GM18870 (cell line): ENCODE results near the gene DNAH12.
"Not testable (repeated sequence)": the region's sequence is repeated elsewhere in the genome, so short reads cannot be mapped to it uniquely, and the experiment has no call there.

Experiments used
- ATAC-seq: cut with Tn5 transposase; IDR thresholded peaks from one replicate; pipeline ENCODE4 v1.9.1; 2021; ENCODE audit warnings: moderate library complexity; ENCODE audit not compliant: unreplicated experiment

DNAH12 gene

DNA sequence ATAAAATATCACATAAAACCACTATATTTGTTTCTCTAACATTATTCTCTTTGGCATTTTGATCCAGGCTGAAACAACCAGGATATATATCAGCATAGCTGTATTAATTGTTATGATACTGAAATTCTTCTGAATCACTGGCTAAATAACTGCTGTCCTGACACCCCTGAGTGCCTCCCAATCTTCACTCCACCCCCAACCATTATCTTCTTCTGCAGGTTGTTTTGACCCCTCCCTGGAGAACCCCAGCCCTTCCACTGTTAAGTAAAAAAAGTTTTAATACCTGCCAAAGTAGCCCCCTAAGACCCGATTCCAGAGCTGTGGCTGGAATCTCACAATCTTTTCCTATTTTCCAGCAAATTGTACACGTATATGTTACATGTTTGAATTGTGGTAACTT lies 124.1 kb downstream of the DNAH12 start:
- ATAC-seq = no peak

DNA sequence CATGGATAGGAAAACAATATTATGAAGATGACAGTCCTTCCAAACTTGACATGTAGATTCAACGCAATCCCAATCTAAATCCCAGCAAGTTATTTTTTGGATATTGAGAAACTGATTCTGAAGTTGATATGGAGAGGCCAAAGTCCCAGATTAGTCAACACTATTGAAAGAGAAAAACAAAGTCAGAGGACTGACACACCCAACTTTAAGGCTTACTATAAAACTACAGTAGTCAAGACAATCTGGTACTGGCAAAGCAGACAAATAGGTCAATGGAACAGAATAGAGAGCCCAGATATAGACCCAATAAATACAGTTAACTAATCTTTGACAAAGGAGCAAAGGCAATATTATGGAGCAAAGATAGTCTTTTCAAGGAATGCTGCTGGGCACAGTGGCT lies 132.4 kb downstream of the DNAH12 start:
- ATAC-seq = no peak

DNA sequence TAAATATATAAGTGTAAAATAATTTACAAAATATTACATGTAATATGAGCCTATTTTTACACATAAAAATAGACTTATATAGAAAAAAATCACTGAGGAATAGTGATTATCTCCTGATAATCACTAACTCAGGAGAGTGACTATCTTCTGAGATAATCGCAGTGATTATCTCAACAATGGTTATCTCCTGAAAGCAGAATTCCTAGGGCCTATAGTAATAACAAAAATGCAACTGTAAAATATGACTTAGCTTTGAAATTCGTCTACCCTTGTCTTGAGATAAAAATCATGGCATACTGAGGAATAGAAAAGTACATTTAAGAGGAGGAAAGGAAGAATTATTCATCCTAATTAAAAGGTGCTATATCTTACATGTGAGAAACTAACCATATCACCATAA lies 134.7 kb downstream of the DNAH12 start:
- ATAC-seq = no peak

DNA sequence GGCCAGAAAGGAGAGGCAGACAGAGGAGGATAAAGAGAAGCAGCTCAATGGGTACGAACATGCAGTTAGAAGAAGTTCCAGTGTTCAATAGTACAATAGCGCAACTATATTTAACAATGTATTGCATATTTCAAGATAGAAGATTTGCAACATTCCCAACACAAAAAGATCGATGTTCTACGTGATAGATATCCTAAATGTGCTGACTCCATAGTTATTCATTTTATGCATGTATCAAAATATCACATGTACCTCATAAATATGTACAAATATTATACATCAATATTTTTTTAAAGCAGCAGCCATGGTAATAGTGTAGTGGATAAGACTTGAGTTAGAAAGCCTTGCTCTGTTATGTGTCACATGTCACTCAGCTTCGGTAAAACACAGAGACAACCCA lies 141.5 kb downstream of the DNAH12 start:
- no peak for ATAC-seq

DNA sequence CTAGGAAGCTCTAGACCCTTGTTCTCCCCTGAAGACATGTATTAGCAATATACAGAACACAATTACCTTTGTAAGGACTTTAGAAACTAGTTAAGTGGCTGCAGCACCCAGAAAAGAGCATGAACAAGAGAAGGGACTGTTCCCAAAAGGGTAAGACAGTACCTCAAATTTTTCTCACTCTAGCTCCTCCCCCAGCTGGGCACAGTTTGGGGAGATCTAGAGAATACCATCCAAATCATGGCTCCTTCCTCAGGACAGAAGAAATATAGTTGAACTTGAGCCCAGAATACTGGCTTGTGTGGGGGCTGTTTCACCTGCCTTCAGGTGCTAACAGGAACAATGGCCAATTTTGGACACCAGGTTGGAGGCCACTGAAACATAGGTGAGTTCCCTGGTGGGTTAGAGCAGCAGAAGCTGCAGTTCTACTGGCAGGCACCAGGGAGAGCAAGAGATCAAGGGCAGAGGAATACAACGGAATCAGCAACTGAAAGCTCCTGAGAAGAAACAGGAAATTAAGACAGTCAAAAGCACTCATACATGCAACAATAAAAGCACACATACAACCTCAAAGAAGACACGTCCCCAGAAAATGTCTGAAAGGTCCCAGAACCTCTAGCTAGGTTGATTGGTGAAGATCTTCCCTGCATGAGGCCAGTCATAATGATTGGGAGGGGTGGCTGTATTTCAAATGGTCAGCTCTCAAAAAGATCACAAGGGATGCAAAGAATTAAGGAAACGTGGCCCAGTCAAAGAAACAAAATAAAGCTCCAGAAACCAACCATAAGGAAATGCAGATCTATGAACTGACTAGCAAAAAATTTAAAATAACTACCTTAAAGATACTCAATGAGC lies 146.7 kb downstream of the DNAH12 start:
- ATAC-seq = peak; percentile 89

DNA sequence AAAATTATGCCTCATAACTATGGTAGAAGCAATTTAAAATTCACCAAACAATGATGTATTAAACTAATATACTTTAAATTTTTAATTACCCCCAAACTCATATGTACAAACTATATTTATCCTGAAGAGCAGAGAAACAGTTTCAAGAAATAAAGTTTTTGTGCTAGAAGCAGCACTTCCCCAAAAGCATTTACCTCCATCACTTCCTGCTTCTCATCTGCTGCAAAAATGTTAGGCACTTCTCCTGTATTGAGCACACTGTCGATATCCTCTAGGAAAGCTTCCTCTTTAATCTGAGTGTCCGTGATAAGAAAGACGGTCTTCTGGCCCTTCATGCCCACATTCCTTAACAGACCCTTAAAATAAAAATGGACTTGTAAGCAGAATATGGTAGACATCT lies 150.2 kb downstream of the DNAH12 start:
- ATAC-seq = no peak

DNA sequence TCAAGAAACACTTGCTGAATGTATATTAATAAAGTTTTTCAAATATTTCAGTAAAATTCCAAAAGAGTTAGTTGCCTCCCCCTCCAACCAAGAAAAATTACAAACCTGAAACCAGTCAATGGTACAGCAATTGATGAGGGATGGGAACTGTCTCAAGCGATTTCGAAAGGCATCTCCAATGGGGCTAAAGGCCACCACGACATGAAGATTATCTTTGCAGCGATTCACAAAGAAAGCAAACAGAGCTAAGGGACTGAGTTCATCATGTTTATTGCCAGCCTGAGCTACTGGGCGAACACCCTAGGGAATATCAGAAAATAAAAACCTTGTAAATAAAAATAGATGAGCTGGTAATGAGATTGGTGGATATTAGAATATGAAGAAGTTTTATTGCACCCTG lies 152.4 kb downstream of the DNAH12 start:
- no peak for ATAC-seq

DNA sequence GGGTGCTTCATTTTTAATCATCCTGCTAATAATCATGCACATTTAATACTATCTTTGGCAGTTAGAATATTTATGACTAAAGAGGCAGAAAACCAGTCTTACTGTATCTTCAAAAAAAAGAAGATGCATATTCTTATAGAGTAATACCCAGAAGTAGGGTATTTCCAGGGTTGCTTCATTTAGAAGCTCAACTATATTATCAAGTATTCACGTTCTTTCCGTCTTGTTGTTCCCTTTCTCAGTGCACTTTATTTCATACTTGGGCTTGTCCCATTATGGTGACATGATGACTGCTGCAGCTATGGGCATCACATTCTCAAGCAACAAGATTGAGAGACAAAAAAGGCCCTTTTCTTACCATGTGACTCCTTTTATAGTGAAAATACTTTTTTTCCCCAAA lies 154.9 kb downstream of the DNAH12 start:
- ATAC-seq = no peak

DNA sequence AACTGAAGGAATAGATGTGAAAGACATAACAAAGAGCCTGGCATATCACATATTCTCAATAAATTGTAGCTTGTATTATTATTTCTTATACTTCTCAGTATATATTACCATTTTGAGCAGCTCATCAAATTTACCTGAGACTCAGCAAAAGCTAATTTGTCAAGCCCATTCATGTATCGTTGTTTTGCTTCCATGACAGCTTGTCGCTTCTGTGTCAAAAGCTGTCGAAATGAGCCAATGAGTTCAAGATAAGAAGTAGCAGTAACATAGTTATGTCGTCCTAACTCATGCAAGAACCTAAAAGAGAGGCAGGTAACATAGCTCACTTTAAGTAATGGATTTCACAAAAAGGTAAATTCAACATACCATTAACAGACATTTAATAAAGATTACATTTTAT lies 157.8 kb downstream of the DNAH12 start:
- no peak for ATAC-seq

DNA sequence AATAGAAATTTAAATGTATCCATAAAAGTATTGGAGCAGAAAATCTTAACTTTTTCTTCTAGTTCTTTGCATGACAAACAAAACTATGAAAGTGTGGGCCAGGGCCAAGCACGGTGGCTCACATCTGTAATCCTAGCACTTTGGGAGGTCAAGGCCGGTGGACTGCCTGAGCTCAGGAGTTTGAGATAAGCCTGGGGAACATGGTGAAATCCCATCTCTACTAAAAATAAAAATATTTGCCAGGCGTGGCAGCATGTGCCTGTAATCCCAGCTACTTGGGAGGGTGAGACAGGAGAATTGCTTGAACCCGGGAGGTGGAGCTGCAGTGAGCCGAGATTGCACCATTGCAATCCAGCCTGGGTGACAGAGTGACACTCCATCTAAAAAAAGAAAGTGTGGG lies 158.6 kb downstream of the DNAH12 start:
- no peak for ATAC-seq

DNA sequence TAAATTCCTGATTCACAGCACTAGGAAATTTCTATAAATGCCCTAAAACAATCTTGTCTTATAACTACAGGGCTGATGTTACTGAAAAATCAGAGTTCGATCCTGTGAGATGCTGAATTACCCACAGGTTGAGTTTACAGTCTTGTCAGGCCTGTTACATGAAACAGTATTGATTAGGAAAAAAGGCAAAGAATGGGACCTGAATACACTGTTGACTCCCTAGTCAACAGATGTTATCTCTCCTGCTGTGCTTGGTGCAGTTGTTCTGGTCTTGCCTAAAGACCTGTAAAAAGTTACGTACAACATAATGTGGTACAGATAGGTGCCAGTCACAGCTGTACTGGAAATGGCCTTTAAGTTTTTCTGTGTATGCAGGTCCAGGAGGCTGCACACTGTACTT lies 160.3 kb downstream of the DNAH12 start:
- no peak for ATAC-seq

DNA sequence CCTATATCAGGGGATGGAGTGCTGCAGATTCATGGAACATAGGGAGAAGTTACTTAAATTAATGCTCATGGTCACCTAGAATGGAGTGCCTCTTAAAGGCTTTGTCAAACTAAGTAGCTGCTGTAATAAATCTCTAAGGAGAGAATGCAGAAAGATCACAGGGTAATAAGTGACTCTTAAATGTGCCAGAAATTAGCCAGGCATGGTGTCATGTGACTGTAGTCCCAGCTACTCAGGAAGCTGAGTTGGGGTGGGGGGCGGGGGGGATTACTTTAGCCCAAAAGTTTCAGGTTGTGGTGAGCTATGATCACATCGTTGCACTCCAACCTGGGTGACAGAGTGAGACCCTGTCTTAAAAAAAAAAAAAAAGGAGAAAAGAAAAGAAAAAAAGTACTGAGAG lies 160.7 kb downstream of the DNAH12 start:
- no peak for ATAC-seq

DNA sequence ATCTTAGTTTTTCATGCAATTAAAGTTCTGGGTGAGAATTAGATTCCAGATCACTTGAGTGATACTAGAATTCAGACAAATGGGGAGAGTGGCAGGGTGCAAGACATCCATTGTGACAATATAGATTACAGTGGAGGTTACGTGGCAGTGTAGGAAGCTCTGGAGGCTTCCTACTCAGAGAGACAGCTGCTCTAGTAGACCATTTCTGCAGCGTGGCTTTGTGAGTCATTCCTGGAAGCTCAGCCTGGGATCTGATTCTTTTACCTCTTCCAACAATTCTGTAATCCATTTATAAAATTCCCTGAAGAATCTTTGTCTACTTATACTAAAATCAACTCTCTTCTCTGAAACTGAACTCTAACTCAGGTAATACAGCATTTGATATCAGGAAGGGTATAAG lies 161.2 kb downstream of the DNAH12 start:
- ATAC-seq = no peak

DNA sequence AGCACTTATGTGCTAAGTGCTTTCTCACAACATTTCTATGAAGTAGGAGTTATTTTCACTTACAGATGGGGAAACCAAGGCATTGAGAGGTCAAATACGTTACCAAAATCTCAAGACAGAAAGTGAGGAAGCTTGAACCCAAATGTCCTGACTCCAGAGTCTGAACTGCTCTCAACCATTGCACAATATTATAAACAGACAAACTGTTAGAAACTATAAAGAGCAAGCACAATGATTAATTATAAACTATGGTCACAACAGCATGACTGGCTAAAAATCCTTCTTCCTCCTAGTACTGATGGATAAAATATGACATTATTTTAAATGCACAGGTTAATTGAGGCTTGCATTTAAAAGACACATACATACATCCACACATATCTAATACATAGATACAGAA lies 173.8 kb downstream of the DNAH12 start:
- no peak for ATAC-seq

DNA sequence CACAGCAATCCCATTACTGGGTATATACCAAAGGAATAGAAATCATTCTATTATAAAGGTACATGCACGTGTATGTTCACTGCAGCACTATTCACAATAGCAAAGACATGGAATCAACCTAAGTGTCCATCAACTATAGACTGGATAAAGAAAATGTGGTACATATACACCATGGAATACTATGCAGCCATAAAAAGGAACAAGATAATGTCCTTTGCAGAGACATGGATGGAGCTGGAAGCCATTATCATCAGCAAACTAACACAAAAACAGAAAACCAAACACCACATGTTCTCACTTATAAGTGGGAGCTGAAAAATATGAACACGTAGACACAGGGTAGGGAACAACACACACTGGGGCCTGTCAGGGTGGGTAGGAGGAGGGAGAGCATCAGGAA lies 179.1 kb downstream of the DNAH12 start:
- not testable (repeated sequence) for ATAC-seq

DNA sequence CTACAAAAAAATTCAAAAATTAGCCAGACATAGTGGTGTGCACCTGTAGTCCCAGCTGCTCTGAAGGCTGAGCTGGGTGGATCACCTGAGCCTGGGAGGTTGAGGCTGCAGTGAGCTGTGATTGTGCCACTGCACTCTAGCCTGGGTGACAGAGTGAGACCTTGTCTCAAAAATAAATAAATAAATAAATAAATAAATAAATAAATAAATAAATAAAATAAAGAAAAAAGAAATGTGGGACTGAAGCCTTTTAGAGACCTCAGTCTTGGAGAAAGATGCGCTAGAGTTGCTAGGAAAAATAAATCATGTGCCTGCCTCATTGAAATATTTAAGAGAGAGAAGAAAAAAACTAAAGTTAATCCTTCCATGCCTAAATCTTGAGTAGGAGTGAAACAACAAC lies 187.9 kb downstream of the DNAH12 start:
- ATAC-seq = not testable (repeated sequence)

DNA sequence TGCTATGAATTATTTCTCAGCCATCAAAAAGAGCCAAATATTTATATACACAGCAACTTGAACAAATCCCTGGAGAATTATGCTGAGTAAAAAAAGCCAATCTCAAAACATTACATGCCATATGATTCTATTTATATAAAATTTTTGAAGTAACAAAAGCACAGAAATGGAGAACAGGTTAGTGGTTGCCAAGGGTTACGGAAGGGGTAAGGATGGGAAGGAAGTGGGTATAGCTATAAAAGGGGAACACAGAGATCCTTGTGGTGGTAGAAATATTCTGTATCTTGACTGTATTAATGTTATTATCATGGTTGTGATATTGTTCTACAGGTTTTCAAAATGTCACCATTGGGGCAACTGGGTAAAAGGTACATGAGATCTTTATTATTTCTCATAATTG lies 189.4 kb downstream of the DNAH12 start:
- ATAC-seq = no peak

DNA sequence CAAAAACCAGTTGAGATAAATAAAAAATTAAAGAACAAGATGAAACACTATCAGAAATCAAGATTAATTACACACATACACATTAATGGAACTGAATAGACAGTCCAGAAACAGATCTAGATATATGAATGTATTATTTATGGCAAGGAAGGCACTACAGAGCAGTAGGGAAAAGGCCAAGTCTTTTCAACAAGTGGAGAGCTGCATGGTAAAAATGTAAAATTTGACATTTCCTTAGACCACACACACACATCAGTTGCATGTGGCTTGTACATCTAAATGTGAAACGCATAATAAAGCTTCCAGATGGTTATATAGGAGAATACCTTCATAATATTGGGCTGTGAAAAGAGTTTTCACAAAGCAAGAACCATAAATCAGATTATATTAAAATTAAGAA lies 193.9 kb downstream of the DNAH12 start:
- ATAC-seq = no peak

DNA sequence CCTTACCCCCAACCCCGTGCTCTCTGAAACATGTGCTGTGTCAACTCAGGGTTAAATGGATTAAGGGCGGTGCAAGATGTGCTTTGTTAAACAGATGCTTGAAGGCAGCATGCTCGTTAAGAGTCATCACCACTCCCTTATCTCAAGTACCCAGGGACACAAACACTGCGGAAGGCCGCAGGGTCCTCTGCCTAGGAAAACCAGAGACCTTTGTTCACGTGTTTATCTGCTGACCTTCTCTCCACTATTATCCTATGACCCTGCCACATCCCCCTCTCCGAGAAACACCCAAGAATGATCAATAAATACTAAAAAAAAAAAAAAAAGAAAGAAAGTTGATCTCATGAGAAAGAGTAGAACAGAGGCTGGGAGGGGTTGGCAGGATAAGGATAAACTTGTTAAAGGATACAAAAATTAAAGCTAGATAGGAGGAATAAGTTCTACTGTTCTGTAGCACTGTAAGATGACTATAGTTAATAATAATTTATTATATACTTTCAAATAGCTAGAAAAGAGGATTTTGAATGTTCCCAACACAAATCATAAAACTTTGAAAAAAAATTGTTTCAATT lies 205.0 kb downstream of the DNAH12 start:
- not testable (repeated sequence) for ATAC-seq

DNA sequence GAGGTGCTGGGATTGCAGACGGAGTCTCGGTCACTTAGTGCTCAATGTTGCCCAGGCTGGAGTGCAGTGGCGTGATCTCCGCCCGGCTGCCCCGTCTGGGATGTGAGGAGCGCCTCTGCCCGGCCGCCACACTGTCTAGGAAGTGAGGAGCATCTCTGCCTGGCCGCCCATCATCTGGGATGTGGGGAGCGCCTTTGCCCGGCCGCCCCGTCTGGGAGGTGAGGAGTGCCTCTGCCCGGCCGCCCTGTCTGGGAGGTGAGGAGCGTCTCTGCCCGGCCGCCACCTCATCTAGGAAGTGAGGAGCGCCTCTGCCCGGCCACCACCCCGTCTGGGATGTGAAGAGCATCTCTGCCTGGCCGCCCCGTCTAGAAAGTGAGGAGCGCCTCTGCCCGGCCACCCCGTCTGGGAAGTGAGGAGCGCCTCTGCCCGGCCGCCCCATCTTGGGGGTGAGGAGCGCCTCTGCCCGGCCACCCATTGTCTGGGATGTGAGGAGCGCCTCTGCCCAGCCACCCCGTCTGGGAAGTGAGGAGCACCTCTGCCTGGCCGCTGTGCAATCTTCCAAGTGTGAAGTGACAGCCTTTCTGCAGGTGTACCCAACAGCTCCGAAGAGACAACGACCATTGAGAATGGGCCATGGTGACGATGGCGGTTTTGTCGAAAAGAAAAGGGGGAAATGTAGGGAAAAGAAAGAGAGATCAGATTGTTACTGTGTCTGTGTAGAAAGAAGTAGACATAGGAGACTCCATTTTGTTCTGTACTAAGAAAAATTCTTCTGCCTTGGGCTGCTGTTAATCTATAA lies 205.7 kb downstream of the DNAH12 start:
- ATAC-seq = not testable (repeated sequence)

DNA sequence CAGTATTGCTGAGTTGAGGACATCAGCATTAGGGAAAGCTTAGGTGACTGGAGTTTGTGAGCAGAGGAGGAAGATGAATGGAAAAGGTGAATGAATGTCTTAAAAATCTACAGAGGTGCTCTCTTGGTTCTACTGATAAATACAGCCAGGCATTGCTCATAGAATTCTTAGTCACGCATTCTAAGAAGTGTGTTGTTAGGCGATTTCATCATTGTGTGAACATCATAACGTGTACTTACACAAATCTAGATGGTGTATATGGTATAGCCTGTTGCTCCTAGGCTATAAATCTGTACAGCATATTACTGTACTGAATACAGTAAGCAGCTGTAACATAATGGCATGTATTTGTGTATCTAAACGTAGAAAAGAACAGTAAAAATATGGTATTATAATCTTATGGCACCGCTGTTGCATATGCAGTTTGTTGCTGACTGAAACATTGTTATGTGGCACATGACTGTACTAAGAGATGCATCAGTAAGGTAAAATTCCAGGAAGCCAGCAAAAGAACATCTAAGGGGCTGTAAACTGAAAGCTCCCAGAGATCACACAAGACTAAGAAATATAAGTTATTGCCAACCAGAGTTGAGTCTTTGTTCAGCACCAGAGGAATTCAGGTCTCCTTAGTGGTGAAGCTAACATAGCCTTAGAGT lies 208.7 kb downstream of the DNAH12 start:
- ATAC-seq = no peak
